CD4-positive, alpha-beta memory T cell (primary cell): ENCODE measurements around the gene BRIP1. TPM values are rescaled to one million over a fixed set of nuclear protein-coding genes. Genes with fewer than 3 reads are reported as not detected.
"Not testable (repeated sequence)": the region's sequence is repeated elsewhere in the genome, so short reads cannot be mapped to it uniquely, and the experiment has no call there.

ENCODE experiments used
- CTCF ChIA-PET: fragments of 350-600 bp; sonication (Branson Sonifier 250); formaldehyde crosslinking; loops from one replicate; lab custom pipeline; 2021; ENCODE audit warnings: inconsistent platforms; ENCODE audit not compliant: partially characterized antibody; lab: Charles Lee
- POLR2A ChIA-PET: fragments of 350-600 bp; sonication (Branson Sonifier 250); formaldehyde crosslinking; loops from one replicate; lab custom pipeline; 2021; ENCODE audit not compliant: partially characterized antibody; lab: Charles Lee
- DNase-seq, 5 donors: peaks; one replicate each; pipeline versions ENCODE4 v3.0.0 to v3.0.0-alpha.2; 2020 to 2022; ENCODE audit warnings: mixed read lengths in 1 of 5
- H3K27ac ChIP-seq: one replicate; pipeline ENCODE4 v1.7.0; 2013; ENCODE audit warnings: low read depth, low read length
- H3K27me3 ChIP-seq: 2 replicates; pipeline ENCODE4 v1.7.0; 2013; ENCODE audit warnings: mild to moderate bottlenecking, low read length, moderate library complexity; ENCODE audit not compliant: insufficient read depth
- H3K36me3 ChIP-seq: 2 replicates; pipeline ENCODE4 v1.7.0; 2013; ENCODE audit warnings: mild to moderate bottlenecking, low read length, moderate library complexity; ENCODE audit not compliant: insufficient read depth
- H3K4me1 ChIP-seq: 2 replicates; pipeline ENCODE4 v1.7.0; 2013; ENCODE audit warnings: mild to moderate bottlenecking, low read length, moderate library complexity; ENCODE audit not compliant: insufficient read depth
- H3K4me3 ChIP-seq, 2 donors: one replicate each; pipeline ENCODE4 v1.7.0; 2013; ENCODE audit warnings: low read length in 2 of 2, mild to moderate bottlenecking in 1 of 2
- H3K9me3 ChIP-seq, 2 donors: one replicate each; pipeline ENCODE4 v1.7.0; 2013; ENCODE audit warnings: low read length in 2 of 2, control low read depth in 1 of 2; ENCODE audit not compliant: control insufficient read depth in 1 of 2
- H3K27ac Mint-ChIP-seq, 7 donors: one replicate each; pipeline ENCODE4 v1.8.0; 2020 to 2021; ENCODE audit warnings: mixed read lengths in 7 of 7, mild to moderate bottlenecking in 6 of 7, inconsistent platforms in 3 of 7, moderate library complexity in 3 of 7
- H3K27me3 Mint-ChIP-seq, 2 donors: one replicate each; pipeline ENCODE4 v1.8.0; 2020 to 2021; ENCODE audit warnings: mixed read lengths in 2 of 2
- H3K36me3 Mint-ChIP-seq, 2 donors: one replicate each; pipeline ENCODE4 v1.8.0; 2020 to 2021; ENCODE audit warnings: mixed read lengths in 2 of 2, inconsistent platforms in 1 of 2, mild to moderate bottlenecking in 1 of 2
- H3K4me1 Mint-ChIP-seq, 4 donors: one replicate each; pipeline ENCODE4 v1.8.0; 2020 to 2021; ENCODE audit warnings: mixed read lengths in 4 of 4, mild to moderate bottlenecking in 1 of 4
- H3K4me3 Mint-ChIP-seq, 8 donors: one replicate each; pipeline ENCODE4 v1.8.0; 2020 to 2021; ENCODE audit warnings: mixed read lengths in 8 of 8, mild to moderate bottlenecking in 7 of 8, moderate library complexity in 6 of 8, inconsistent platforms in 3 of 8
- H3K9me3 Mint-ChIP-seq, 8 donors: one replicate each; pipeline ENCODE4 v1.8.0; 2020 to 2021; ENCODE audit warnings: mixed read lengths in 8 of 8, mild to moderate bottlenecking in 5 of 8, inconsistent platforms in 3 of 8, moderate library complexity in 1 of 8
- intact Hi-C: fragments of 100-400 bp; cut with micrococcal nuclease; formaldehyde crosslinking; loops from one replicate; pipeline ENCODE4 v1.15.1; 2023
- polyA plus RNA-seq, 2 donors: library from polyadenylated mRNA; unstranded; fragments of 300-500 nt; fragmentation: Illumina TruSeq; gene quantifications; one replicate each; pipeline ENCODE4 v1.2.3, GENCODE V29; 2021
- total RNA-seq, 2 experiments: library from RNA; stranded (reverse); gene quantifications; one replicate each; pipeline ENCODE4 v1.2.3, GENCODE V29; 2021

The BRIP1 gene
- total and polyA plus RNA-seq, 4 experiments from 2014 or later = 0.31 to 1.7 (median 1.3) TPM

DNA sequence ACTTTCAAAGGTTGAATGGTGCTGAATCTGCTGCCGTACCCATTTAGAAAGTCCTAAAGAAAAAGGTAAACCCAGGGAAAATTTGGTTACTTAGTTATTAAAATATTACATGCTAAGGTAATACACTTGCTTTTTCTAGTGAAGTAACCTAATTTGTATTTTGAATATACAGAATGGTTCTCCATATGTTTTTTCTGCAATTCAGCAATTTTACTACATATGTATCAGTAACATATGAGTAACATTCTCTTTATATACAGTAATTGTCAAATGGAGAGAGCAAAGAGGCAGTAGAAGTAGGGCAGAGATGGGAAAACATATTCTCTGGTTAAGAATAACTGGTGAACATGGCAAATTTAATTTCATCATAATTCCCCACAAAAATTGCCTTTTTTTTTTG is 177.2 kb downstream of the BRIP1 start:
- CTCF ChIA-PET = no interaction called here
- Mint-ChIP-seq H3K27ac (no peak overlapping the region), H3K9me3 (peaks cover 0 to 4% (median 0%) of the 10 kb centered on the region in 8 donors), H3K4me1 (no peaks in the 10 kb centered on the region), H3K4me3 (no peak overlapping the region), H3K36me3 (peaks cover 0 to 17% of the 10 kb centered on the region in 2 donors), H3K27me3 (no peaks in the 10 kb centered on the region)
- no peak for DNase-seq
- H3K27me3 ChIP-seq = no peaks in the 10 kb centered on the region
- POLR2A ChIA-PET = no interaction called here
- no peak overlapping the region for H3K27ac ChIP-seq
- no peaks in the 10 kb centered on the region for H3K9me3 ChIP-seq
- no peaks in the 10 kb centered on the region for H3K4me1 ChIP-seq
- H3K36me3 ChIP-seq = no peaks in the 10 kb centered on the region
- H3K4me3 ChIP-seq = no peak overlapping the region
- intact Hi-C loops = no loop called here

DNA sequence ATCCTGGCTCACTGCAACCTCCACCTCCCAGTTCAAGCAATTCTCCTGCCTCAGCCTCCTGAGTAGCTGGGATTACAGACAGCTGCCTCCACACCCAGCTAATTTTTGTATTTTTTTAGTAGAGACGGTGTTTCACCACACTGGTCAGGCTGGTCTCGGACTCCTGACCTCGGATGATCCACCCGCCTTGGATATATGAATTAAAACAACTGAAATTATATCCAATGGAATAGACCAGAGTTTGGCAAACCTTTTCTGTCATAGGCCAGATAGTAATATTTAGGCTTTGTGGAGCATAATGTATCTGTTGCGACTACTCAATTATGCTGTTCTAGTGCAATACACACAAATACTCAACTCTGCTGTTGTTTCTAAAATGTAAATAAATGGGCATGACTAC is 178.5 kb downstream of the BRIP1 start:
- Histone ChIP-seq H3K4me3 (no peak overlapping the region), H3K36me3 (no peaks in the 10 kb centered on the region), H3K27me3 (no peaks in the 10 kb centered on the region), H3K4me1 (no peaks in the 10 kb centered on the region), H3K9me3 (no peaks in the 10 kb centered on the region), H3K27ac (no peak overlapping the region)
- Mint-ChIP-seq H3K4me3 (no peak overlapping the region), H3K9me3 (peaks cover 0 to 4% (median 0%) of the 10 kb centered on the region in 8 donors), H3K4me1 (no peaks in the 10 kb centered on the region), H3K36me3 (peaks cover 0 to 17% of the 10 kb centered on the region in 2 donors), H3K27ac (no peak overlapping the region), H3K27me3 (no peaks in the 10 kb centered on the region)
- CTCF ChIA-PET = no interaction called here
- DNase-seq = no peak
- POLR2A ChIA-PET = no interaction called here
- intact Hi-C loops = no loop called here

DNA sequence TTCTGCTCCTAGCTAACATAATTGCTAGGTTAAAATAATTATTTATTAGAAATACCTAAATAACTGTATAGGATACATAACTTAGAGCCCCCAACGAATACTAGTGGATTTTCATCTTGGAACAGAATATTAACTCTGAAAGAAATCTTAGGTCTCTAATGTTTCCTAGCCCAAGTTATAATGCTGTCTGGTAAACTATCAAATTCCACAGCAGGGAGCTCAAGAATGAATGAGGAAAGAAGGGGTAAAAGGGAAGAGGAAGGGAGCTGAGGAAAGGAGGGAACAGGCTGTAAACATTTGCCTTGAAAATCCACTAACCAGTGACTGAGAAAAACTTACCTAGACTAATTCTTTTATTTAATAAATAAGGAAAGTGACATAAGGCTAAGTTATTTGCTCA is 179.2 kb downstream of the BRIP1 start:
- intact Hi-C loops = no loop called here
- Mint-ChIP-seq H3K27me3 (no peaks in the 10 kb centered on the region), H3K9me3 (peaks cover 0 to 4% (median 0%) of the 10 kb centered on the region in 8 donors), H3K4me3 (no peak overlapping the region), H3K27ac (no peak overlapping the region), H3K4me1 (no peaks in the 10 kb centered on the region), H3K36me3 (peaks cover 0 to 13% of the 10 kb centered on the region in 2 donors)
- ChIA-PET CTCF (no interaction called here), POLR2A (no interaction called here)
- DNase-seq = no peak
- no peaks in the 10 kb centered on the region for H3K4me1 ChIP-seq
- no peak overlapping the region for H3K4me3 ChIP-seq
- no peaks in the 10 kb centered on the region for H3K27me3 ChIP-seq
- H3K9me3 ChIP-seq = no peaks in the 10 kb centered on the region
- no peaks in the 10 kb centered on the region for H3K36me3 ChIP-seq
- no peak overlapping the region for H3K27ac ChIP-seq

DNA sequence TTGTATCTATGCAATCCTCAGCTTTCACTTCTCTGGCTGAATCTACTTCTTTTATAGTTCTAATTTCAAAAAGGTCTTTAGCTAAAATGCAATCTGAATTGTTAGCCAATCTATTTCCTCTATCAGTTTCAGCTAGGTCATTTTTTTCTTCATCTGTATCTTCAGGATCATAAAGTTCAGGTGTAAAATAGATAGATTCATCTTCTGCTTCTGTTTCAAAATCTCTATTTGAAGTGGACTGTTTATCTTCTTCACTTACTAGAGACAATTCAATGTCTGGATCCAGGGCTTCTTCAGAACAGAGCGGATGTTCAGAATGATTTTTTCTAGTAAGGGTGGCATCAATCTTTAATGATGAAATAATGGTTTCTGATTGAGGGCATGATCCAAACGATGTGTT is 179.9 kb downstream of the BRIP1 start:
- DNase-seq = no peak
- CTCF ChIA-PET = interaction anchor here (0.5 kb wide), 1 partner anchor 49 kb away, joined by 4 read pairs; no protein-coding TSS in a partner anchor

DNA sequence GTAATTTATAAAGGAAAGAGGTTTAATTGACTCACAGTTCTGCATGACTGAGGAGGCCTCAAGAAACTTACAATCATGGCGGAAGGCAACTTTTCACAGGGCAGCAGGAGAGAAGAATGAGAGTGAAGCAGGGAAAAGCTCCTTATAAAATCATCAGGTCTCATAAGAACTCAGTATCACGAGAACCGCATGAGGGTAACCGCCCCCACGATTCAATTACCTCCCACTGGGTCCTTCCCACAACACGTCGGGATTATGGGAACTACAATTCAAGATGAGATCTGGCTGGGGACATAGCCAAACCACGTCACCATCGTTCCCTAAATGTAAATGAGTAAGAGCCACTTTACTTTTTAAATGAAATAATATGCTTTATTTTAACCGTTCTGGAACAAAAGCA is 182.4 kb downstream of the BRIP1 start:
- no peak overlapping the region for H3K4me3 ChIP-seq
- no peaks in the 10 kb centered on the region for H3K27me3 ChIP-seq

More for the DNA sequence above, 179.9 kb downstream of the BRIP1 start:
- Mint-ChIP-seq H3K27ac (no peak overlapping the region), H3K27me3 (no peaks in the 10 kb centered on the region), H3K4me3 (no peak overlapping the region), H3K4me1 (no peaks in the 10 kb centered on the region), H3K9me3 (peaks cover 0 to 2% (median 0%) of the 10 kb centered on the region in 8 donors), H3K36me3 (peaks cover 0 to 7% of the 10 kb centered on the region in 2 donors)
- H3K9me3 ChIP-seq = no peaks in the 10 kb centered on the region
- intact Hi-C loops = no loop called here
- no peaks in the 10 kb centered on the region for H3K27me3 ChIP-seq
- H3K27ac ChIP-seq = no peak overlapping the region
- POLR2A ChIA-PET = no interaction called here
- no peaks in the 10 kb centered on the region for H3K36me3 ChIP-seq
- no peaks in the 10 kb centered on the region for H3K4me1 ChIP-seq
- H3K4me3 ChIP-seq = no peak overlapping the region

DNA sequence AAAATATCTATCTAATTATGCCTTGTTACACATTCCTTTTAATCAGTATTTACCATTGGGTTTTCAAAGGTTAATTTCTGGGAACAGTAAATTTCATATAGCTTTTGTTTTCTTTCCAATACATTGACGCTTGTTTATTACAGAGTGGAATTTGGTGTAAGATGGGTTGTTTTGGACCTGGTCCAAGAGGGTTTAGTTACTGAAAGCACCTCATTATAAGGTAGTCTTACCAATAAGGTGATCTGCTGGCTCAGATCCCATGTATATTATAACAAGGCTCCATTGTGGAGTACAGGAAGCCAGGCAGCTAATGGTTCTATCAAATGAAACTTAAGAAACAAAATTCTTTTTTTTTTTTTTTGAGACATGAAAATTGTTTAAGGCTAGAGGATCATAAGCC is 185.0 kb downstream of the BRIP1 start:
- Mint-ChIP-seq H3K27ac (no peak overlapping the region), H3K9me3 (peaks cover 0 to 2% (median 0%) of the 10 kb centered on the region in 8 donors), H3K27me3 (no peaks in the 10 kb centered on the region), H3K4me3 (no peak overlapping the region), H3K4me1 (peaks cover 0 to 1% (median 0%) of the 10 kb centered on the region in 4 donors), H3K36me3 (no peaks in the 10 kb centered on the region)
- CTCF ChIA-PET = no interaction called here
- H3K4me1 ChIP-seq = no peaks in the 10 kb centered on the region
- no peak overlapping the region for H3K27ac ChIP-seq
- no peaks in the 10 kb centered on the region for H3K36me3 ChIP-seq
- H3K4me3 ChIP-seq = no peak overlapping the region
- H3K9me3 ChIP-seq = no peaks in the 10 kb centered on the region
- no peak for DNase-seq
- POLR2A ChIA-PET = no interaction called here
- no peaks in the 10 kb centered on the region for H3K27me3 ChIP-seq
- intact Hi-C loops = no loop called here

More for the DNA sequence above, 182.4 kb downstream of the BRIP1 start:
- ChIA-PET CTCF (no interaction called here), POLR2A (no interaction called here)
- H3K27ac Mint-ChIP-seq = no peak overlapping the region
- no peaks in the 10 kb centered on the region for H3K4me1 Mint-ChIP-seq
- no peaks in the 10 kb centered on the region for H3K27me3 Mint-ChIP-seq
- no peak overlapping the region for H3K4me3 Mint-ChIP-seq
- no peak for DNase-seq
- no peak overlapping the region for H3K27ac ChIP-seq
- H3K4me1 ChIP-seq = no peaks in the 10 kb centered on the region
- H3K36me3 Mint-ChIP-seq = no peaks in the 10 kb centered on the region
- no peaks in the 10 kb centered on the region for H3K9me3 ChIP-seq
- H3K36me3 ChIP-seq = no peaks in the 10 kb centered on the region
- intact Hi-C loops = no loop called here
- peaks cover 0 to 2% (median 0%) of the 10 kb centered on the region in 8 donors for H3K9me3 Mint-ChIP-seq

DNA sequence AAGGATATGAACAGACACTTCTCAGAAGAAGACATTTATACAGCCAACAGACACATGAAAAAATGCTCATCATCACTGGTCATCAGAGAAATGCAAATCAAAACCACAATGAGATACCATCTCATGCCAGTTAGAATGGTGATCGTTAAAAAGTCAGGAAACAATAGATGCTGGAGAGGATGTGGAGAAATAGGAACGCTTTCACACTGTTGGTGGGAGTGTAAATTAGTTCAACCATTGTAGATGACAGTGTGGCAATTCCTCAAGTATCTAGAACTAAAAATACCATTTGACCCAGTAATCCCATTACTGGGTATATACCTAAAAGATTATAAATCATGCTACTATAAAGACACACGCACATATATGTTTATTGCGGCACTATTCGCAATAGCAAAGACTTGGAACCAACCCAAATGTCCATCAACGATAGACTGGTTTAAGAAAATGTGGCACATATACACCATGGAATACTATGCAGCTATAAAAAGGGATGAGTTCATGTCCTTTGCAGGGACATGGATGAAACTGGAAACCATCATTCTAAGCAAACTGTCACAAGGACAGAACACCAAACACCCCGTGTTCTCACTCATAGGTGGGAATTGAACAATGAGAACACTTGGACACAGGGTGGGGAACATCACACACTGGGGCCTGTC is 186.0 kb downstream of the BRIP1 start:
- H3K27me3 Mint-ChIP-seq, intact Hi-C loops, H3K9me3 Mint-ChIP-seq, CTCF ChIA-PET, H3K4me1 Mint-ChIP-seq, POLR2A ChIA-PET, H3K9me3 ChIP-seq, H3K27ac ChIP-seq, H3K27me3 ChIP-seq, DNase-seq, H3K36me3 ChIP-seq, H3K4me3 ChIP-seq, H3K4me3 Mint-ChIP-seq, H3K4me1 ChIP-seq, H3K36me3 Mint-ChIP-seq: not testable (repeated sequence)
- H3K27ac Mint-ChIP-seq = peak overlapping the region in 1 of 7 donors; percentile 37
